Esophagus muscularis mucosa (tissue), 3 donors: Measurements from ENCODE around the gene TTC39B.

Experiments
- CTCF ChIP-seq, 3 experiments: fragments of 200-600 bp in 2 of 3; fragments of 450-650 bp in 1 of 3; sonication (generic) in 2 of 3; IDR thresholded peaks; one replicate each; pipeline ENCODE4 v1.5.1; 2017 to 2019; ENCODE audit warnings: antibody characterized with exemption in 3 of 3, mild to moderate bottlenecking in 2 of 3, moderate library complexity in 1 of 3
- EP300 ChIP-seq: sonication (generic); formaldehyde crosslinking; IDR thresholded peaks from one replicate; pipeline ENCODE4 v1.6.1; 2017; ENCODE audit warnings: antibody characterized with exemption

- TF ChIP-seq CTCF (IDR thresholded peaks at IDR 0.05) = no peak
- TF ChIP-seq EP300 = peak; percentile 32
Measured at GRCh38 chr9:15155826-15156225, 151.2 kb downstream of the TTC39B start.
